AG09309 (cell line): ENCODE measurements around the gene ZNF93.
"Not testable (repeated sequence)": the region's sequence is repeated elsewhere in the genome, so short reads cannot be mapped to it uniquely, and the experiment has no call there.

ENCODE experiments used
- DNase-seq: peaks from one replicate; pipeline ENCODE4 v3.0.0-alpha.2; 2010; ENCODE audit warnings: low read depth
- H3K4me3 ChIP-seq: 2 replicates; pipeline ENCODE4 v1.5.1; 2011; ENCODE audit warnings: mild to moderate bottlenecking, low read depth, low read length, moderate library complexity; ENCODE audit not compliant: control insufficient read depth
- TF ChIP-seq, protein P1 (sequence below): IDR thresholded peaks from 2 replicates; pipeline ENCODE4 v1.5.1; 2011; ENCODE audit warnings: mild to moderate bottlenecking, low read depth, low read length, inconsistent platforms; ENCODE audit not compliant: insufficient read depth, control insufficient read depth; ENCODE audit errors: missing control alignments

The ZNF93 gene

DNA sequence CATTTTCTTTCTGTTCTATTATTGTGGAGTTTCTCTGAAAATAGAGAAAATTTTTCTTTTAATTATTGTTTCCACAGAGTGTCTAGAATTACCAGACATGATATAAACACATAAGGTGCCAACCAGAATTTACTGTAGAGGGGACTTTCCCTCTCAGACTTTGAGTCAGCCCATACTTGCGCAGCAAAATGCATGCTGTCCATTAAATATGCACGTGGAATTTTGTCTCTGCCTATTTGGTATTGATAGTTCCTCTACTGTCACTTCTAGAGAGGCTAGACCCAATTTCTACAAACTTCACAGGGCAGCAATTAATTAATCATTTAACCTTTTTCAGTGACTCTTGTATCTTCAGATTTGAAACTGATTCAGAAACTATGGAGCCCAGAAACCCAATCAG lies 8.9 kb downstream of the ZNF93 start:
- no peak overlapping the region for H3K4me3 ChIP-seq
- DNase-seq, result no peak
- TF ChIP-seq, protein P1, sequence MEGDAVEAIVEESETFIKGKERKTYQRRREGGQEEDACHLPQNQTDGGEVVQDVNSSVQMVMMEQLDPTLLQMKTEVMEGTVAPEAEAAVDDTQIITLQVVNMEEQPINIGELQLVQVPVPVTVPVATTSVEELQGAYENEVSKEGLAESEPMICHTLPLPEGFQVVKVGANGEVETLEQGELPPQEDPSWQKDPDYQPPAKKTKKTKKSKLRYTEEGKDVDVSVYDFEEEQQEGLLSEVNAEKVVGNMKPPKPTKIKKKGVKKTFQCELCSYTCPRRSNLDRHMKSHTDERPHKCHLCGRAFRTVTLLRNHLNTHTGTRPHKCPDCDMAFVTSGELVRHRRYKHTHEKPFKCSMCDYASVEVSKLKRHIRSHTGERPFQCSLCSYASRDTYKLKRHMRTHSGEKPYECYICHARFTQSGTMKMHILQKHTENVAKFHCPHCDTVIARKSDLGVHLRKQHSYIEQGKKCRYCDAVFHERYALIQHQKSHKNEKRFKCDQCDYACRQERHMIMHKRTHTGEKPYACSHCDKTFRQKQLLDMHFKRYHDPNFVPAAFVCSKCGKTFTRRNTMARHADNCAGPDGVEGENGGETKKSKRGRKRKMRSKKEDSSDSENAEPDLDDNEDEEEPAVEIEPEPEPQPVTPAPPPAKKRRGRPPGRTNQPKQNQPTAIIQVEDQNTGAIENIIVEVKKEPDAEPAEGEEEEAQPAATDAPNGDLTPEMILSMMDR, result no peak

DNA sequence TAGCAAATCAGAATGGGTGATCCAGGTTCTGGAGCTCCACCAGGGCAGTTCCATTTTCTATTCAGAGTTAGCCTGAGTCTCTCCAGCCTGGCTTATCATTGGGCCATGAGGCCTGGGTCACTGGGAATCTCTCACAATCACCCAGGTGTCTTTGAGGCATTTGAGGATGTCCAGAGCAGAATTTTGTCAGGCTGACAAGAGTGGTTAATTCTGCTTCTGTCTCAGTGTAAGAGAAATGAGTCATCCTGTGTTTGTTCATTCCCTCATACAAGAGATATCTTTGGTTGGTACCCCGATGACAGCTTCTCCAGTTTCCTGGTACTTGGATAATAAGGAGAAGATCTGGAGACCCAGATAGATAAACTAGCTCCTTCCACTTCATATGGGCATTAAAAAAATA lies 10.4 kb downstream of the ZNF93 start:
- TF ChIP-seq, protein P1, result no peak
- DNase-seq, result no peak
- no peak overlapping the region for H3K4me3 ChIP-seq

DNA sequence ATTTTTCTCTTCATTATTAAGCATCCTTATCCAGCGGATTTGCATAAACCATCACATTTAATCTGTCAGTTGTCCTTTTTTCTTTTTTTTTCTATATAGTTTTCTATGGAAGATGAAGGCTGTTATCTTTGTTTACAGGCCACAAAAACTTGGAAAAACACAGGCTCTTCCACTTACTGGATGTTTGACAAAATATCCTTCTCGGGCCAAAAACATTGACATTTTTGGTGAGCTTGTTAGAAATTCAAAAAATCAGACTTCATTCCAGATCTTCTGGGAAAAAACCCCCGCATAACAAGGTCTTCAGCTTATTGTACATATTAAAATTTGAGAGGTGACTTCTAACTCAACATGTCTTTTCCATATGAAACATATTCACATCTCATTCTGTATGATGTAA lies 13.8 kb downstream of the ZNF93 start:
- no peak for DNase-seq
- H3K4me3 ChIP-seq, result no peak overlapping the region
- TF ChIP-seq, protein P1, result no peak

DNA sequence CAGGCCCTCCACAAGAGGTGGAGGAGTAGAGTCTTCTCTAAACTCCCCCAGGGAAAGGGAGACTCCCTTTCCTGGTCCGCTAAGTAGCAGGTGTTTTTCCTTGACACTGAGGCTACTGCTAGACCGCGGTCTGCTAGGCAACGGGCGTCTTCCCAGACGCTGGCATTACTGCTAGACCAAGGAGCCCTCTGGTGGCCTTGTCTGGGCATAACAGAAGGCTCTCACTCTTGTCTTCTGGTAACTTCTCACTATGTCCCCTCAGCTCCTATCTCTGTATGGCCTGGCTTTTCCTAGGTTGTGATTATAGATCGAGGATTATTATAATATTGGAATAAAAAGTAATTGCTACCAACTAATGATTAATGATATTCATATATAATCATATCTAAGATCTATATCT lies 29.7 kb downstream of the ZNF93 start:
- TF ChIP-seq, protein P1, result peak; percentile 2
- not testable (repeated sequence) for DNase-seq, H3K4me3 ChIP-seq

DNA sequence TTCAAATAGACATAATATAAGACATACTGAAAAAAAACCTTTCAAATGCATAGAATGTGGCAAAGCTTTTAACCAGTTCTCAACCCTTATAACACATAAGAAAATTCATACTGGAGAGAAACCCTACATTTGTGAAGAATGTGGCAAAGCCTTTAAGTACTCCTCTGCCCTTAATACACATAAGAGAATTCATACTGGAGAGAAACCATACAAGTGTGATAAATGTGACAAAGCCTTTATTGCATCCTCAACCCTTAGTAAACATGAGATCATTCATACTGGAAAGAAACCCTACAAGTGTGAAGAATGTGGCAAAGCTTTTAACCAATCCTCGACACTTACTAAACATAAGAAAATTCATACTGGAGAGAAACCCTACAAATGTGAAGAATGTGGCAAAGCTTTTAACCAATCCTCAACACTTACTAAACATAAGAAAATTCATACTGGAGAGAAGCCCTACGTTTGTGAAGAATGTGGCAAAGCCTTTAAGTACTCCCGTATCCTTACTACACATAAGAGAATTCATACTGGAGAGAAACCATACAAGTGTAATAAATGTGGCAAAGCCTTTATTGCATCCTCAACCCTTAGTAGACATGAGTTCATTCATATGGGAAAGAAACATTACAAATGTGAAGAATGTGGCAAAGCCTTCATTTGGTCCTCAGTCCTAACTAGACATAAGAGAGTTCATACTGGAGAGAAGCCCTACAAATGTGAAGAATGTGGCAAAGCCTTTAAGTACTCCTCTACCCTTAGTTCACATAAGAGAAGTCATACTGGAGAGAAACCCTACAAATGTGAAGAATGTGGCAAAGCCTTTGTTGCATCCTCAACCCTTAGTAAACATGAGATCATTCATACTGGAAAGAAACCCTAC lies 32.9 kb downstream of the ZNF93 start:
- not testable (repeated sequence) for H3K4me3 ChIP-seq, DNase-seq

DNA sequence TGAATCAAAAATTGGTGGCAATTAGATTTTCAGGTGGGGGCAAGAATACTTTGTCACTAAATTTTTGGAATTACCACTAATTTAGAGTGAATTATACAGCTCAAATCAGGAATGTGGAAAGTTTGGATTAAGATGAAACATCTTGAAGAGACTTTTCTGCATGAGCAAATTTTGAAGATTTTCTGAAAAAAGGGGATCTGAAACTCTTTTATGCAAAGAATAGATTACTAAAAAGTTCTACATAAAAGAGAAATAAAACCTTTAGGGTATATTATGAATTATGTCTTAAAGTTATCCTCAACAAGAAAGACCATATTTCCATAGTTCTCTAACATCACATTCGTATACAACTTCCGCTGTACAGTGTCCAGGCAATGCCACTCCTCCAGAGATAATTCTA lies 36.7 kb downstream of the ZNF93 start:
- no peak for DNase-seq
- TF ChIP-seq, protein P1, result no peak
- no peak overlapping the region for H3K4me3 ChIP-seq

DNA sequence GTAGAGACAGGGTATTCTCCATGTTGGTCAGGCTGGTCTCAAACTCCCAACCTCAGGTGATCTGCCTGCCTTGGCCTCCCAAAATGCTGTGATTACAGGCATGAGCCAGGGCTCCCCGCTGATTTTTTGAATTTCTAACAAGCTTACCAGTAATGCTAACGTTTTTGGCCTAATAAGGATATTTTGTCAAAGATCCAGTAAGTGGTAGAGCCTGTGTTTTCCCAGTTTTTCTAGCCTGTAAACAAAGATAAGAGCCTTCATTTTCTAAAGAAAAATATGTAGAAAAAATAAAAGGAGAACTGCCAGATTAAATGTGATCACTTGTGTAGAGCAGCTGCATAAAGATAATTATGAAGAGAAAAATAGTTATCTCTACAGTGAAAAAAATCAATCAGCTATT lies 37.7 kb downstream of the ZNF93 start:
- DNase-seq, result no peak
- H3K4me3 ChIP-seq, result no peak overlapping the region
- TF ChIP-seq, protein P1, result no peak
